NT2/D1 (cell line): ENCODE data around the gene EEFSEC.

Experiments used
- SUZ12 ChIP-seq: IDR thresholded peaks from 2 replicates; pipeline ENCODE4 v1.6.1; 2011; ENCODE audit not compliant: insufficient read length, insufficient read depth; ENCODE audit errors: extremely low read depth
- YY1 ChIP-seq: IDR thresholded peaks from 2 replicates; pipeline ENCODE4 v1.6.1; 2011; ENCODE audit not compliant: insufficient read length, insufficient read depth
- ZNF274 ChIP-seq: IDR thresholded peaks from 2 replicates; pipeline ENCODE4 v1.6.1; 2011; ENCODE audit warnings: mild to moderate bottlenecking, low read depth, low read length

DNA sequence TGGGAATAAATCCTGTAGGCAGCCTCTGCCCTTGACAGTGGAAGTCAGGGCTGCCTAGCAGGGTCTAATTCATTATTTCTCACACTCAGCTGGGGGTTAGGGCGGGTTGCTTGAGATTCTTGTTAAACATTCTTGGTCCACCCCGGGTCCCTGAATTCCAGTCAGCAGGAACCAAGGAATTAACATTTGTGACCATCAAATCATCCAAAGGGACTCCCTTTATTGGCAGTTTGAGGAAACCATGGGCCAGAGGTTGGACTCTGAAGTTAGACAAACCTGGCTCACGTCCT, 122.8 kb downstream of the EEFSEC start:
- TF ChIP-seq ZNF274 (no peak), SUZ12 (no peak), YY1 (no peak)
